GM12872 (cell line): ENCODE results near the gene NPAS2.

Experiments used
- CTCF ChIP-seq: IDR thresholded peaks from 3 replicates; pipeline ENCODE4 v1.5.1; 2011; ENCODE audit warnings: low read depth, mild to moderate bottlenecking, low read length, moderate library complexity; ENCODE audit not compliant: insufficient read depth

The NPAS2 gene

GRCh38 chr2:100817388-100817985 lies 2.5 kb upstream of the NPAS2 start:
- no peak for TF ChIP-seq CTCF

GRCh38 chr2:100818003-100818605 lies 1.8 kb upstream of the NPAS2 start:
- TF ChIP-seq CTCF = no peak

- no peak for TF ChIP-seq CTCF
Measured at GRCh38 chr2:100818606-100819369, 1.2 kb upstream of the NPAS2 start.

GRCh38 chr2:100820273-100820522 lies 259 bp downstream of the NPAS2 start:
- no peak for TF ChIP-seq CTCF

- no peak for TF ChIP-seq CTCF
Measured at GRCh38 chr2:100820523-100821254, 750 bp downstream of the NPAS2 start.

GRCh38 chr2:100821255-100821910 lies 1.4 kb downstream of the NPAS2 start:
- TF ChIP-seq CTCF = no peak

- TF ChIP-seq CTCF = no peak
Measured at GRCh38 chr2:100821911-100822265, 1.9 kb downstream of the NPAS2 start.
